GM21825 (cell line): ENCODE results near the gene TIMP3.

Experiments
- ATAC-seq: cut with Tn5 transposase; IDR thresholded peaks from one replicate; pipeline ENCODE4 v1.9.1; 2021; ENCODE audit warnings: mild to moderate bottlenecking, moderate library complexity; ENCODE audit not compliant: unreplicated experiment

Gene TIMP3

GRCh38 chr22:32785321-32786026 is 16.0 kb upstream of the TIMP3 start:
- ATAC-seq: no peak

GRCh38 chr22:32786027-32786418 is 15.5 kb upstream of the TIMP3 start:
- ATAC-seq: no peak

- no peak for ATAC-seq
Observed at GRCh38 chr22:32788904-32789624, 12.4 kb upstream of the TIMP3 start.

- no peak for ATAC-seq
Observed at GRCh38 chr22:32789797-32790620, 11.5 kb upstream of the TIMP3 start.

GRCh38 chr22:32791056-32791455 is 10.4 kb upstream of the TIMP3 start:
- no peak for ATAC-seq

- no peak for ATAC-seq
Observed at GRCh38 chr22:32791485-32791884, 10.0 kb upstream of the TIMP3 start.

- ATAC-seq: no peak
Observed at GRCh38 chr22:32793589-32793988, 7.9 kb upstream of the TIMP3 start.

- no peak for ATAC-seq
Observed at GRCh38 chr22:32794449-32795213, 6.9 kb upstream of the TIMP3 start.

- ATAC-seq: no peak
Observed at GRCh38 chr22:32795214-32795596, 6.3 kb upstream of the TIMP3 start.

- ATAC-seq: no peak
Observed at GRCh38 chr22:32796865-32797573, 4.5 kb upstream of the TIMP3 start.

GRCh38 chr22:32799496-32799895 is 2.0 kb upstream of the TIMP3 start:
- no peak for ATAC-seq

- no peak for ATAC-seq
Observed at GRCh38 chr22:32800158-32800882, 1.2 kb upstream of the TIMP3 start.

GRCh38 chr22:32800994-32801536 is 440 bp upstream of the TIMP3 start:
- no peak for ATAC-seq

- no peak for ATAC-seq
Observed at GRCh38 chr22:32802237-32802765, 796 bp downstream of the TIMP3 start.

GRCh38 chr22:32803020-32803737 is 1.7 kb downstream of the TIMP3 start:
- ATAC-seq: no peak

- ATAC-seq: no peak
Observed at GRCh38 chr22:32803738-32804435, 2.4 kb downstream of the TIMP3 start.

- no peak for ATAC-seq
Observed at GRCh38 chr22:32804531-32805360, 3.2 kb downstream of the TIMP3 start.
